Measurements from ENCODE around the gene TSEN34.

The TSEN34 gene

DNA sequence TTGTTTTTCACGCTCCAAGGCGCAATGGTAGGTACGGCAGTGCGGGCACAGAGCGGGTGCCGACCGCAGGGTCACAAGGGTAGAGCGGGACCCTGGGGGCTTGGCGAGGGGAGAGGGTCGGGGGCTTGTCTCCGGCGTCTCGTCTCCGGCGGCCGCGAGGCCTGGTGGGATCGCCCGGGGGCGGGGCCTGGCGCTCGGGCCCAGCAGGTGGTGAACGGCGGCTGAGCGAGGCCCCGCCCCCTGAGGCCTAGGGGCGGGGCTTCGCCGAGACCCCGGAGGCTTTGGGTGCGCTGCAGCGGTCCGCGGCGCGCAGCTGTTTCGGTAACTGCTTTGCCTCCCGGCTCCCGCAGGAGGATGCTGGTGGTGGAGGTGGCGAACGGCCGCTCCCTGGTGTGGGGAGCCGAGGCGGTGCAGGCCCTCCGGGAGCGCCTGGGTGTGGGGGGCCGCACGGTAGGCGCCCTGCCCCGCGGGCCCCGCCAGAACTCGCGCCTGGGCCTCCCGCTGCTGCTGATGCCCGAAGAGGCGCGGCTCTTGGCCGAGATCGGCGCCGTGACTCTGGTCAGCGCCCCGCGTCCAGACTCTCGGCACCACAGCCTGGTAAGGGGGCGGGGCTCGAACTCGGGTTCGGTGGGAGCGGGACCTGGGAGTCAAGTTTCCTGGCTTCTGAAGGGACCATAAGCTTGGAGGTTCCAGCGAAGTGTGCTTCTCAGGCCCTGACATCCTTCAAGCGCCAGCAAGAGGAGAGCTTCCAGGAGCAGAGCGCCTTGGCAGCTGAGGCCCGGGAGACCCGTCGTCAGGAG lies at the start of gene TSEN34:
TSEN34 (plus strand) TSS at position 298 of the 800 bp plus-strand sequence; CDS start at position 355, 57 bp downstream.
- peak; percentile 84 for DNase-seq (ENCODE audit: low spot score)
- FAIRE-seq: no peak

DNA sequence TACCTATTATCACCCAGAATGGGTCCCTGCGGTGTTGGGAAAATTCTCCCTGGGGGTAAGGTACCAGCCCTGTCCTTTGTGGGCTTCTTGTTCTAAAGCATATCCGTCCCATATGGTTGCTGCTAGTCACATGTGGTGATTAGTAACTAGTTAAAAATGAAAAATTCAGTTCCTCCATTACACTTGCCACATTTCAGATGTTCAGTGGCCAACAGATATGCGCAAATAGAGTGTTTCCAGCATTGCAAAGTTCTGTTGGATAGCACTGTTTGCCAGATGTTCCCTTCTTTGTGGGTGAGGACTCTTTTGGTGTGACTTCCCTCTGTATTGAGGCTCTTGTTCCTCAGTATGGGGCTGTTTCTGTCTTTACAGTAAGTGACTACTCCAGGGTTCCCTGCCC lies 49.8 kb upstream of the TSEN34 start:
- DNase-seq (ENCODE audit: low spot score): no peak
- no peak for FAIRE-seq

DNA sequence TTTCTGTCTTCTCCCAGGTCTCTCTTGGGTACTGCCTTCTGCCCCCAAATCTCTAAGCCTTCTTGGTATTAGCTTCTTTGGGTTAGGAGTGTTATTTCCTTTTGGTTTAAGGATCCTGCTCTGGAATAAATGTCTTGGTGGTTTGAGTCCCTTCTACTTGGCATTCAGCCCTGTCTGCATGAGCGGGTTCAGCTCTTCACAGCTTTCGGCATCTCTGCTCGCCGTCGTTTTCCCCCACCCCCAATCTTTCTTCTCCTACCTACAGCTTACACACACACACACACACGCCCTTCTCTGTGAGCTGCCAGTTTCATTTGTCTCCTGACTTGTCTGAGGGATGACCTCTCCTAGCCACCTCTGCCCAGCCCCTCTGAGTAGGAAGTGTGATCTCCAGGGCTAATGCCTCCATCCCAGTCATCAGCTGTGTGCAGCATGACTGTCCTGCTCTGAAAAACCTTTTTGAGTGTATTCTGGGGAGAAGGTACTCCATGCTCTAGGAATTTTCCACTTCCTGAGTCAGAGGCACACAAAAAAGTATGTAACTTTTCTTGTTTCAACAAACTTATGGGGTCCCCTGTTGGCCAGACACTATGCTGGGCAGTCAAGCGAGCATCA lies 48.8 kb upstream of the TSEN34 start:
- DNase-seq (ENCODE audit: low spot score): no peak
- no peak for FAIRE-seq

DNA sequence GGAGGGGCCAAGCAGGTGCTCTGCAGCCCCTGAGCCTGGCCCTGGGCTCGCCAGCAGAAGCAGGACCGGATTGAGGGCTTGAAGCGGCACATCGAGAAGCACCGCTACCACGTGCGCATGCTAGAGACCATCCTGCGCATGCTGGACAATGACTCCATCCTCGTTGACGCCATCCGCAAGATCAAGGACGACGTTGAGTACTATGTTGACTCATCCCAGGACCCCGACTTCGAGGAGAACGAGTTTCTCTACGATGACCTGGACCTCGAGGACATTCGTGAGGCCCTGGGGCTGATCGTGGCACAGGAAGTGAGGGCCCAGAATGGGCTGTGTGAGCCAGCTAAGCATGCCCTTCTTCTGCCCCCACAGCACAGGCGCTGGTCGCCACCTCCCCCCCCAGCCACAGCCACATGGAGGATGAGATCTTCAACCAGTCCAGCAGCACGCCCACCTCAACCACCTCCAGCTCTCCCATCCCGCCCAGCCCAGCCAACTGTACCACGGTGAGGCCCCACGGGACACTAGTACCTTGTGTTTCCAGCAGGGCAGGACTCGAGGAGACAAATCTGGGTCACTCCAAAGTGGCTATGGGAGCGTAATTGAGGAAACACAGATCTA lies 45.5 kb upstream of the TSEN34 start:
- DNase-seq (ENCODE audit: low spot score) (no peak), FAIRE-seq (no peak)

DNA sequence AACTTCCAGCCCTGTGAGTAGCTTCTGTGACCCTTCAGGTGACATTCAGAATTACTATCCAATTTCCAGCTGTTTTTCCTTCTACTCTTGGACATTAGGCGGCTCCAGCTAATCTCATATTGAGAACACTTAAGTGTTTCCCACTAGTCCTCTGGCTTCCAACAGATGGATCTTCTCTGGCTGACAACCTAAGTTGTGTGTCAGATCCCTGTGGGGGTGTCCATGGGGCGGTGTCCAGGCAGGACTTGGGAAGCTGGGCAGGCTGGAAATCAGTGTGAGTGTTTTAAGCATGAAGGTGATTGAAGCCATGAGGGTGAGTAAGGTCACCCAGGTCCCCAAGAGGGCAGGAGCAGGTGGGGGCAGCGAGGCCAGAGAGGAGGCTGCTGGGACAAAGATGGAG lies 43.4 kb upstream of the TSEN34 start:
- no peak for FAIRE-seq
- DNase-seq (ENCODE audit: low spot score): no peak

DNA sequence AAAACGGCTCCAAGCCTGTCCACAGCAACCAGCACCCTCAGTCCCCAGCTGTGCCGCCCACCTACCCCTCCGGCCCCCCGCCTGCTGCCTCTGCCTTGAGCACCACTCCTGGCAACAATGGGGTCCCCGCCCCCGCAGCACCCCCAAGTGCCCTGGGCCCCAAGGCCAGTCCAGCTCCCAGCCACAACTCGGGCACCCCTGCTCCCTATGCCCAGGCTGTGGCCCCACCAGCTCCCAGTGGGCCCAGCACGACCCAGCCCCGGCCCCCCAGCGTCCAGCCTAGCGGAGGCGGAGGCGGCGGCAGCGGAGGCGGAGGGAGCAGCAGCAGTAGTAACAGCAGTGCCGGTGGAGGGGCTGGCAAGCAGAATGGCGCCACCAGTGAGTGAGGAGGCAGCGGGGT lies 43.0 kb upstream of the TSEN34 start:
- no peak for FAIRE-seq
- no peak for DNase-seq (ENCODE audit: low spot score)

DNA sequence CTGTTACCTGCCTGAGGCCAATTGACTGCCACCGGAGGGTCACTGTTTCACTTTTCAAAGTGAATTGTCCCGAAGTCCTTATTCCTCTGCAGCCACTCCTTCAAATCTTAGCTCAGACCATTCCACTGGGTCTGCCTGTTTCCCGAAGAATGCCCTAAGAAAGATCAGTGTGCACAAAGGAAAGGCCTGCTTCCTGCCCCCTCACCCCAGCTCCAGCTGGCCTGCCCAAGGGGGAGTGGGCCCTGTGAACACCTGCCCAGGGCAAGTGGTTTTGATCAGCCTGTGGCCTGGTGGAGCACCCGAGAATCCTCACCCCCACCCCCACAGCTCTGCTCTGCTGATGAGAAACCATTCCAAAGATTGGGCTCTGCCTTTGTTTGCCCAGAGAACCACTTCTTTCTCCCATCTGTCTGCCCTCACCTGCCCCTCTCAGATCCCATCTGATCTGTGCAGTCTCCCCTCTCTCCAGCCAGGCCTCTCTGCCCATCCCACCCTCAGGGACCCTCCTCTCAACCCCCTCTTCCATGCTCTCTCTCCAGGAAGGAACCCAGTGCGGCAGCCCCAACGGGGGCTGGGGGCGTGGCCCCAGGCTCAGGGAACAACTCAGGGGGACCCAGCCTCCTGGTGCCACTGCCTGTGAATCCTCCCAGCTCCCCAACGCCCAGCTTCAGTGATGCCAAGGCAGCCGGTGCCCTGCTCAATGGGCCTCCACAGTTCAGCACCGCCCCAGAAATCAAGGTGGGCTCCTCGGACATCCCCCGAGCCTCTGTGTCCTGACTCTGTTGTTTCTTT lies 41.9 kb upstream of the TSEN34 start:
- DNase-seq (ENCODE audit: low spot score) (no peak), FAIRE-seq (no peak)

DNA sequence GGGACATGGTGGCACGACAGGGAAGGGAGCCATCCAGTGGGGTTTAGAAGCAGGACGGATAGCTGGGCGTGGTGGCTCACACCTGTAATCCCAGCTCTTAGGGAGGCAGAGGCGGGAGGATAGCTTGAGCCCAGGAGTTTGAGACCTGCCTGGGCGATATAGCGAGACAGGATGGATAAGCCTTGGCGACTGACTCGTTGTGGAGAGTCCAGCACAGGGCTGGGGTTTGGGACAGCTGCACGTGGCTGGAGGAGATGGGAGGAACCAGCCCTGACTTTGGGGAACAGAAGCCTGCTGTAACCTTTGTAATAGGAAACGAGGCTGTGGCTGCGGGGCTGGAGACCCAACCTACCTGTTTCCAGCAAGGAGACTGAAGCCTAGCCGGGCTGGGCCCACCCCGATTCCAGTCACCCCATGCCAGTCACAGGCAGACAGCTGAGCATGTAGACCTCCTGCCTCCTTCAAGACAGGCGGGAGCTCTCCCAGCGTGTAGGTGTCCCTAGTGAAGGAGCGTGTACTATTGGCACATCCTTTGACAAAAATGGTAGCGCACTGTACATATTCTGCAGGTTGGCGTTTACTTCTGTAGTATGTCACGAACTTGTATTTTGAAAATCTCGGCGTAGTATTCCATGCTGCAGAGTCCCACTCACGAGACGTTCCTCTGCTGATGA lies 39.6 kb upstream of the TSEN34 start:
- DNase-seq (ENCODE audit: low spot score) (no peak), FAIRE-seq (no peak)

DNA sequence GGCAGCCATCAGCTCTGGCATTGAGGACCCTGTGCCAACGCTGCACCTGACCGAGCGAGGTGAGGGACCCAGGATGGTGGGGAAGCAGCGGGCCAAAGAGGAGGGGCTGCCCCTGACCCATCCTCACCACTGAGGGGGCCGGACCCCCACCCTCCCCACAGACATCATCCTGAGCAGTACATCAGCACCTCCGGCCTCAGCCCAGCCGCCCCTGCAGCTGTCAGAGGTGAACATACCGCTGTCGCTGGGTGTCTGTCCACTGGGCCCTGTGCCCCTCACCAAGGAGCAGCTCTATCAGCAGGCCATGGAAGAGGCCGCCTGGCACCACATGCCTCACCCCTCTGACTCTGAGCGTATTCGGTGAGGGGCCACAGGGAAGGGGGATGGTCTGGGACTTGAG lies 38.8 kb upstream of the TSEN34 start:
- FAIRE-seq: no peak

DNA sequence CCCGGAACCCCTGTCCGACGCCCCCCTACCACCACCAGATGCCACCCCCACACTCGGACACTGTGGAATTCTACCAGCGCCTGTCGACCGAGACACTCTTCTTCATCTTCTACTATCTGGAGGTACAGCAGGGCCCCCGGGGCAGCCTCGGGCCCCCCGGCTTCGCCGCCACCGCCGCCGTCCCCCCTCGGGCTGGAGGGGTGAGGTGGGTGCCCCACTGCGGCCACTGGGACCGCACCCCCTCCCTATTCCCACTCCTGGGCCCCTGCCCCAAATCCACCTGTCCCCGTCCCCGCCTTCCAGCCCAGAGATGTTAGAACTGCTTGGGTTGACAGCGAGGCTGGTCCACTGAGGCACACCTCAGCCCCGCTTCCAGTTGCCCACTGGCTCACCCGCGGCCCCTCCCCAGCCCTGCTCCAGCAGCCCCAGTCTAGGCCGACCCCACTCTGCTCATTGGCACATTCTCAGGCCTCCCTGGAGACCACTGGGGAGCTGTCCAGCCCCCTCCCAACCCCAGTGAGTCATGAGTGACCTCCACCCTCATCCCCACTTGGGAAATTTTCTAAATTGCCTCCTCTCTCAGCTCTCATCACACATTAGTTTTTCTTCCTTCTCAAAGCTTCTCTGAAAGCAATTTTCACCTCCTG lies 38.1 kb upstream of the TSEN34 start:
- no peak for FAIRE-seq
- DNase-seq (ENCODE audit: low spot score): no peak

More for the DNA sequence above, 38.8 kb upstream of the TSEN34 start:
- DNase-seq (ENCODE audit: low spot score): no peak

DNA sequence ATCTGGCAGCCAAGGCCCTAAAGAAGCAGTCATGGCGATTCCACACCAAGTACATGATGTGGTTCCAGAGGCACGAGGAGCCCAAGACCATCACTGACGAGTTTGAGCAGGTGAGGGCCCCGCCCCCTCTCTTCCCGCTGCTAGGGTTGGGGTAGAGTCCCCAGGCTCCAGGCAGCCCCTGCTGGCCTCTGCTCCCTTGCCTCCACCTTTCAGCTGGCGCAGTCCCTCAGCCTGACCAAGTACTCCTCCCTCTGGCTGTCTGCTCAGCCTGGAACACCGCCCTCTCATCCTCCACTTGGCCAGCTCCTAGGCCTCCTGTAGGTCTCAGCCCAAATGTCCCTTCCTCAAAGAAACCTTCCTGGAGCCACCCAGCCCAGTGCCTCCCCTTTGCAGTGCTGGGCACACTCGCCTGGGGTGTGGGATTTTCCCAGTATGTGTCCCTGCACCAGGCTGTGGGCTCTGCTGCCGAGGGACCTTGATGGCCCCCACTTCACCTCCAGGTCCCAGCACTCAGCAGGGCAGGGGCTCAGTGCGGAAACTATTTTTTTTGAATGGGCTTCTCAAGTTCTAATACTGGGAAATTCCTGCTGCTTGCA lies 37.3 kb upstream of the TSEN34 start:
- FAIRE-seq: no peak
- no peak for DNase-seq (ENCODE audit: low spot score)

DNA sequence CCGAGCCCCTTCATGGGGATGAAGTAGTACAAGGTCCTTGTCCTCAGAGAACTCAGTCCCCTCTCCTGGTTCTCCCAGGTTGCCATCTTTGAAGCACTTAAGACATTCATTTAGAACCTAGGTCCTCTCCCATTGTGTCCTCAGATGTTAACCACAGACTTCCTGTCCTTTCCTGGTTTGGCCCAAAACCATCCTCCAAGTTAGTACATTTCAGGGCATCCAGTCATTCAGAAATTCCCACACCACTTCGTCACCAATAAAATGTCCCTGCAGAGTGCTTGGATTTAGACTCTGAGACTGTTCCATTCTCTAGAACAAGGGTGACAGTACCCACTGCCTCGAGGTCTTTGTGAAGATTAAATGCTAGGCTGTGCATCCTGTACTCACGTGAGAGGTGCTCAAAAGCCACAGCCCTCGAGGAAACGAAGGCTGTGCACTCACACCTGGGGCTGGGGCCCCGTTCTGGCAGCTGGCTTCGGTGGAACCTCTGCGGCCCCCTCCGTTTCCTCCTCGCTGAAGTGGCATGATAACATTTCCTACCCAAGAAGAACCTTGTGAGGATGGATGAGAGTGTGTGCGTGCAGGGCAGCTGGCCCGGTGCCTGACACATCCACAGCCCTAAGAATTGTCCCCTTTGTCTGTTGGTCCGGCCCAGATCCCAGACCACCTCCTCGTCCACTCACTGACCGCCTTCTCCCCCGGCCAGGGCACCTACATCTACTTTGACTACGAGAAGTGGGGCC lies 36.3 kb upstream of the TSEN34 start:
- DNase-seq (ENCODE audit: low spot score): no peak
- no peak for FAIRE-seq

DNA sequence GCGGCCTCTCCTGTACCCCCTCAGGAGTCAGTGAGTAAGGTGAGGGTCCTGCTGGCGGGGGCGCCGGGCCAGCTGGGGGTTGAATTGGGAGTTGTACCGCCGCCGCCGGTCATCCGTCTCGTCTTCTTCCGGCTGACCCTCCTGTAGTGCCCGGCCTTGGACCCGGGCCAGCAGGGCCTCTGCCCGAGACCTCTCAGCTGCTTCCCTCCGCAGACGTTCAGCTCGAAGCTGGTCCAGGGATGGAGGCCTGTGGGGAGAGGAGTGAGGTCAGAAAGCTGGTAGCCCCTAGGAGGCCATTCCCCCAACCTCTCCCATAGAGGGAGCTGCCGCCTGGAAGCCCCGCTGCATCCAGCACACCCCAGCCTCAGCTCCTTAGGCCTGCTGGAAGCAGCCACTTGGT lies 35.4 kb upstream of the TSEN34 start:
- FAIRE-seq (no peak), DNase-seq (ENCODE audit: low spot score) (no peak)

DNA sequence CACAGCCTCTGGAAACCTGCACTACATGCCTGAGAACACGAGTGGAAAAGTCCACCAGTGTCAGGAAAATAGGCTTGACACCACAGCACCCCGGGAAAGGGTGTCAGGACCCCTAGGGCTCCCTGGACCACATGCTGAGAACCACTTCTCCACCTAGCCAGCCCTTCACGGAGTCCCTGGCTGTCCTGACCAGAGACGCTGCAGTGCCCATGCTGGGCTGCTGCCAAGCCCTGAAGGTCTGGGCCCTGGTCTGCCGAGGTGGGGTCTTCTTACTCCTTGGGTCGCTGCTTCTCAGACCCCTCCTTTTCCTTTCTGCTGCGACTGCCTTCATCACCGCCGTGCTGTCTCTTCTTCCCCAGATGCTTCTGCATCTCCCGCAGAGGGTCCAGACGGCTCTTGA lies 34.6 kb upstream of the TSEN34 start:
- FAIRE-seq: no peak
- no peak for DNase-seq (ENCODE audit: low spot score)

DNA sequence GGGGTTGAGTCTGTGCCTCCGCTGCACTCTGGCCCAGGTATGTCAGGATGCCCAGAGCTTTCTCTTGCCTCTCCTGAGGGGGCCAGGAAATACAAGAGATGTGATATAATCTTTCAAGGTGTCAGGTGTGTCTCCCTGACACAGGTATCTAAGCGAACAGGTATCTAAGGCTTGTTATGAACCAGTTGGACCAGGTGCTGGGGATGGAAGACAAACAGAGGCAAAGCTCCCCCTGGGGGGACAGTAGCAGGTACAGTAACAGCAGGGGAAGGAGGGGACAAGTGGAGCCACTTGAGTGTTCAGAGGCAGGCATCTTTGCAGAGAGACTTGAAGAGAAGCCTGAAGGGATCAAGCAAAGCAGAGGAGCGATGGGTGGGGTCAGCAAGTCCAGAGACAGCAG lies 34.2 kb upstream of the TSEN34 start:
- FAIRE-seq (no peak), DNase-seq (ENCODE audit: low spot score) (no peak)

DNA sequence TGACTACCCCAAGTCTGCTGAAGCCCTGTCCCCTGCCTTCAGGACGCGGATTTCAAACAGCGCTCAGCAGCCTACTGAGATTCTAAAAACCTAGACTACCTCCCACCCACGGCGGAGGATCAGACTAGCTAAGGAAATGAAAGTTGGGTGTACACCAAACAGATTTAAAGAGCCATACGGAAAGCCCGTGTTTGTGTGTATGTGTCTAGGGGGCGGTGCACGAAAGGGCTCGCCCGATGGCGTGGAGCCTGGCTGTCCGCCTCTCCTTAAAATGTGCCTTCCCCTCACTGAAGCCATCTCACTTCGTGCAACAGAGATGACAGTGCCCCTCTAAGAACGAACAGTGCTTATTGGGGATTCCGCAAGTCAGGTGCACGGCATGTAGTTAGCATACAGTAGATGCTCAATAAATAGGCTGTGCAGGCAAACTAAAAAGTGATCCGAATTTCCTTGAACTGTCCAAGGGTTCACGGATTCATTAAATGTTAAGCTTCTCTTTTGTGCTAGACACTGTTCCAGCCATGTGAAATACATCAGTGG lies 32.2 kb upstream of the TSEN34 start:
- DNase-seq (ENCODE audit: low spot score) (no peak), FAIRE-seq (no peak)

DNA sequence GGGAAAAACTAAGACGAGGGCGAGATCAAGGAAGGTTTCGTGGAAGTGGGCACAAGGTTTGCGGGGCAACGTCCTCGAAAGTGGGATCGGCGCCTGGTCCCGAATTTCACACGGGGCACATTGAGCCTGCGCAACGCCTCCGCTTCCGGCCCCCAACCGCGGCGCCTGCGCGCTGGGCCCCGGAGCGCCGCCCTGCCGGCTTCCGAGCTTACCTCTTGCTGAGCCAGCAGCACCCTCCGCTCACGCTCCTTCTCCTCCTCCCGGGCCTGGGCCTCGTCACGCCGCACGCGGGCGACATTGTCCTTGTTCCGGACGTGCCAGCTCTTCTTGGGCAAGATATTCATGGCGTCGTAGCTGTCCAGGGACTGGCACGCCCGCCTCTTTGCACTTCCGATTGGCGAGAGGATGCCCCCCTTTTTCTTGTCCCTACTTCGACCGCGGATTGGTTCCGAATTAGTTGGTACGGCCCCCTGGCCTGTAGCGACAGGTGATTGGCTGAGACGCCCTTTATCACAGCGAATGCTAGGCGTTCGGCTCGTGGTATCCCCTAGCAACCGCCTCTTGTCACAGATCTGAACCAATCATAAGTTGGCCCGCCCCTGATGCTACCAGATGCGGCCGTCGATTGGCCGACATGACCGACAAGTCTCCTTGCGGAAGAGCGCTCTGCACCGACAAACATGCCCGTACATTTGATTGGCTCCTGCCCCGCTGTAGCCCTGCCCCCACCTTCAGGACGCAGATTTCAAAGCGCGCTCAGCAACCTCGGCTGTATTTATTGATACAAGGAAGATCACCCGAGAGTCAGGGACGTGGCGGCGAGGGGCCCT lies 31.5 kb upstream of the TSEN34 start, which contains the start of gene LENG1:
LENG1 (minus strand) TSS at position 370 of the 830 bp plus-strand sequence; CDS start at position 344, 26 bp downstream.
- DNase-seq (ENCODE audit: low spot score) (peak; percentile 97), FAIRE-seq (peak; percentile 97)

DNA sequence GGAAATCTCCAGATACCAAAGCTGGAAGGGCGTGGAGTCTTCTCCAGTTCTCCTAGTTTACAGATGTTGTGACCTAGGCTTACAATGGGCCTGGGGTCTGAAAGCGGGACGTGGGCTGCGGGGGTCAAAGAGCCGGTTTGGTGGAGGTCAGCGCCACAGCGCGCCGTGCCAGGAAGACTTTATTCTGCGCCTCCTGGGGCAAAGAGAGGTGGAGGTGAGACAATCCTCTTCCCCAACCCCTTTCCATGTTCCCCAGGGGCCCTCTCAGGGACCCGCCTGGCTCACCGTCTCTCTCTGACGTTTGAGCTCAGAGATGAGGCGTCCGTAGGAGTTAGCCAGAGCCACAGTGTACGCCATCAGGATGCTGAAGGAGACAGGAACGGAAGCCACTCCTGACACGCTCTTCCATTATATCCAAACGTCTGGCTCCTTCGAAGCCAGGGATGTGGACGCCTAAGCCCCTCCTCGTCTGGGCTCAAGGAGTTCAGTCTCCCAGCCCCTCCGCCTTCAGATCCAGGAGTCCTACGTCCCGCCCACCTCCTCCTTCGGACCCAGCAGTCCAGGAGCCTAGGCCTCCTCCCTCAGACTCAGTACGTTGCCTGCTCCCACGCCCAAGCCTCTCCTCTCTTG lies 30.8 kb upstream of the TSEN34 start:
- FAIRE-seq (no peak), DNase-seq (ENCODE audit: low spot score) (peak; percentile 14)
